ENCODE results near the gene KRT7. TPM values are rescaled to one million over a fixed set of nuclear protein-coding genes. Genes with fewer than 3 reads are reported as not detected.

Gene KRT7
- total and polyA plus RNA-seq, 4 donors = 0.37 to 9.9 (median 7.0) TPM

- 54% methylated on average over 18 of the region's 18 CpGs for WGBS
- no peak for TF ChIP-seq FOXA1 (IDR thresholded peaks at IDR 0.05)
- no peak for TF ChIP-seq FOXA2 (IDR thresholded peaks at IDR 0.05)
- TF ChIP-seq CTCF (IDR thresholded peaks at IDR 0.05; ENCODE audit: low read depth, low read length, missing input control) = no peak
- H3K9ac ChIP-seq (ENCODE audit: low read depth in 1 of 2, low read length in 2 of 2) = no peak overlapping the region
Measured at GRCh38 chr12:52202361-52203078, 30.5 kb upstream of the KRT7 start.

GRCh38 chr12:52203079-52203921, 29.7 kb upstream of the KRT7 start:
- Histone ChIP-seq H3K4me3 (ENCODE audit: low read depth in 1 of 3, low read length in 3 of 3) (no peak overlapping the region), H3K27me3 (ENCODE audit: control insufficient read depth in 4 of 4, insufficient read depth in 4 of 4, low read length in 3 of 4) (no peaks in the 10 kb centered on the region), H3K36me3 (ENCODE audit: control insufficient read depth in 4 of 4, insufficient read depth in 3 of 4, low read depth in 1 of 4, low read length in 3 of 4) (no peaks in the 10 kb centered on the region), H3K9me3 (ENCODE audit: control insufficient read depth in 4 of 4, low read length in 3 of 4) (no peaks in the 10 kb centered on the region), H3K4me1 (ENCODE audit: control insufficient read depth in 4 of 4, insufficient read depth in 4 of 4, low read length in 3 of 4) (peaks cover 0 to 2% (median 0%) of the 10 kb centered on the region in 4 donors), H3K27ac (ENCODE audit: low read depth in 1 of 2, low read length in 2 of 2) (no peak overlapping the region), H3K9ac (ENCODE audit: low read depth in 1 of 2, low read length in 2 of 2) (no peak overlapping the region)
- TF ChIP-seq SP1 (IDR thresholded peaks at IDR 0.05) = no peak
- no peak for TF ChIP-seq FOXA1 (IDR thresholded peaks at IDR 0.05)
- no peak for TF ChIP-seq ATF3 (IDR thresholded peaks at IDR 0.05)
- TF ChIP-seq RXRA (IDR thresholded peaks at IDR 0.05) = no peak
- TF ChIP-seq TAF1 (conservative IDR thresholded peaks at IDR 0.05) = no peak
- TF ChIP-seq GABPA (IDR thresholded peaks at IDR 0.05 in 1 of 2, conservative IDR thresholded peaks at IDR 0.05 in 1 of 2) = no peak
- no peak for TF ChIP-seq JUND (IDR thresholded peaks at IDR 0.05)
- no peak for TF ChIP-seq YY1 (IDR thresholded peaks at IDR 0.05)
- TF ChIP-seq MAX (IDR thresholded peaks at IDR 0.05) = no peak
- TF ChIP-seq NR2F2 (IDR thresholded peaks at IDR 0.05) = no peak
- TF ChIP-seq ZBTB33 (IDR thresholded peaks at IDR 0.05) = no peak
- TF ChIP-seq EGR1 (IDR thresholded peaks at IDR 0.05; ENCODE audit: low read depth in 2 of 2) = no peak
- no peak for TF ChIP-seq HNF4G (IDR thresholded peaks at IDR 0.05)
- TF ChIP-seq HNF4A (conservative IDR thresholded peaks at IDR 0.05) = no peak
- TF ChIP-seq CTCF (IDR thresholded peaks at IDR 0.05; ENCODE audit: low read depth, low read length, missing input control) = no peak
- no peak for DNase-seq (ENCODE audit: low spot score)
- 48% methylated on average over 19 of the region's 19 CpGs for whole genome bisulfite sequencing

More at GRCh38 chr12:52202361-52203078, 30.5 kb upstream of the KRT7 start:
- Histone ChIP-seq H3K36me3 (ENCODE audit: control insufficient read depth in 4 of 4, insufficient read depth in 3 of 4, low read depth in 1 of 4, low read length in 3 of 4) (no peaks in the 10 kb centered on the region), H3K4me1 (ENCODE audit: control insufficient read depth in 4 of 4, insufficient read depth in 4 of 4, low read length in 3 of 4) (peaks cover 0 to 3% (median 0%) of the 10 kb centered on the region in 4 donors), H3K4me3 (ENCODE audit: low read depth in 1 of 3, low read length in 3 of 3) (no peak overlapping the region), H3K27ac (ENCODE audit: low read depth in 1 of 2, low read length in 2 of 2) (no peak overlapping the region), H3K9me3 (ENCODE audit: control insufficient read depth in 4 of 4, low read length in 3 of 4) (no peaks in the 10 kb centered on the region), H3K27me3 (ENCODE audit: control insufficient read depth in 4 of 4, insufficient read depth in 4 of 4, low read length in 3 of 4) (no peaks in the 10 kb centered on the region)
- DNase-seq (ENCODE audit: low spot score) = no peak

Data from liver (tissue), 9 donors.